GM21825 (cell line): ENCODE data around the gene AIG1.
"Not testable (repeated sequence)": the region's sequence is repeated elsewhere in the genome, so short reads cannot be mapped to it uniquely, and the experiment has no call there.

Experiments used
- ATAC-seq: cut with Tn5 transposase; IDR thresholded peaks from one replicate; pipeline ENCODE4 v1.9.1; 2021; ENCODE audit warnings: mild to moderate bottlenecking, moderate library complexity; ENCODE audit not compliant: unreplicated experiment

AIG1 gene

GRCh38 chr6:143313163-143313562, 252.5 kb downstream of the AIG1 start:
- no peak for ATAC-seq

GRCh38 chr6:143321491-143322086, 260.9 kb downstream of the AIG1 start:
- no peak for ATAC-seq

- no peak for ATAC-seq
Measured at GRCh38 chr6:143322386-143322785, 261.7 kb downstream of the AIG1 start.

GRCh38 chr6:143323729-143324470, 263.2 kb downstream of the AIG1 start:
- ATAC-seq = no peak

- no peak for ATAC-seq
Measured at GRCh38 chr6:143325379-143326140, 264.9 kb downstream of the AIG1 start.

- ATAC-seq = no peak
Measured at GRCh38 chr6:143328876-143329275, 268.2 kb downstream of the AIG1 start.

GRCh38 chr6:143329323-143329722, 268.6 kb downstream of the AIG1 start:
- no peak for ATAC-seq

- ATAC-seq = no peak
Measured at GRCh38 chr6:143331362-143331761, 270.7 kb downstream of the AIG1 start.

GRCh38 chr6:143332153-143332845, 271.6 kb downstream of the AIG1 start:
- no peak for ATAC-seq

GRCh38 chr6:143333081-143333480, 272.4 kb downstream of the AIG1 start:
- ATAC-seq = no peak

- ATAC-seq = no peak
Measured at GRCh38 chr6:143333749-143334520, 273.2 kb downstream of the AIG1 start.

GRCh38 chr6:143335865-143336264, 275.2 kb downstream of the AIG1 start:
- no peak for ATAC-seq

GRCh38 chr6:143336446-143337152, 275.9 kb downstream of the AIG1 start:
- no peak for ATAC-seq

GRCh38 chr6:143337201-143337949, 276.7 kb downstream of the AIG1 start:
- ATAC-seq = no peak

GRCh38 chr6:143339223-143339622, 278.5 kb downstream of the AIG1 start:
- ATAC-seq = no peak

- ATAC-seq = not testable (repeated sequence)
Measured at GRCh38 chr6:143345477-143345876, 284.8 kb downstream of the AIG1 start.

GRCh38 chr6:143346004-143346403, 285.3 kb downstream of the AIG1 start:
- no peak for ATAC-seq

GRCh38 chr6:143348531-143348930, 287.8 kb downstream of the AIG1 start:
- no peak for ATAC-seq

- no peak for ATAC-seq
Measured at GRCh38 chr6:143349530-143349929, 288.8 kb downstream of the AIG1 start.
